ENCODE results near the gene MRPL51. TPM values are rescaled to one million over a fixed set of nuclear protein-coding genes. Genes with fewer than 3 reads are reported as not detected.
A peak's percentile ranks its signal among the peaks of the same experiment; 100 is the strongest.

MRPL51 gene
- total and polyA plus RNA-seq, 2 of the 8 experiments (the other 6 are each of a cell fraction or from before 2014, with no cell fraction given) = 119 to 331 TPM

DNA sequence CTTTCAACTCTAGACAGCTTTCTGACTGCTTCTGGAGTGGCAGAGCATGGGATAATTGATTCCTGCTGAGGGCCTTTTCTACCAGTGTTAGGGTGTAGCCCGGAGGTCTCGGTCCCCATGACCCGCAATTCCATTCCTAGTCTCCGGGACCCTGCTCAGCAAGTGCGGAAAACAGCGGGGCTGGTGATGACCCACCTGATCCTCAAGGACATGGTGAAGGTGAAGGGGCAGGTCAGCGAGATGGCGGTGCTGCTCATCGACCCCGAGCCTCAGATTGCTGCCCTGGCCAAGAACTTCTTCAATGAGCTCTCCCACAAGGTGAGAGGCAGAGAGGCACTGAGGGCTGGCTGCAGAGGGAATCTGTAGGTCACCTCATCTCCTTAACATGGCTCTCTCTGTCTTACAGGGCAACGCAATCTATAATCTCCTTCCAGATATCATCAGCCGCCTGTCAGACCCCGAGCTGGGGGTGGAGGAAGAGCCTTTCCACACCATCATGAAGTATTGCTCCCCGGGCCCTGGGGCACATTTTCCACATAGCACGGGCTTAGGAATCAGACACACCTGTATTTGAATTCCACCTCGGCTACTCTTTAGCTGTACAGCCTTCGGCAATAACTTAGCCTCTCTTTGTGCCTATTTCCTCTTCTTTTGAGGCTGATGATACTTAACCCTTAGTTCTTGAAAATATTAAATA is 35.6 kb upstream of the MRPL51 start:
- Histone ChIP-seq H2AFZ (ENCODE audit: low read length) (no peak overlapping the region), H2AK5ac (ENCODE audit: low read depth, low read length) (no peak overlapping the region), H4K20me1 (replicated peaks in 1 of 2; ENCODE audit: control insufficient read depth in 1 of 2, insufficient read depth in 2 of 2, low read length in 2 of 2) (peaks cover 3 to 7% of the 10 kb centered on the region in 2 experiments), H3K14ac (ENCODE audit: insufficient read length) (no peak overlapping the region), H3K9ac (replicated peaks in 1 of 4; ENCODE audit: extremely low read depth in 1 of 4, low read depth in 3 of 4, low read length in 3 of 4) (no peak overlapping the region), H2BK15ac (ENCODE audit: low read length) (no peak overlapping the region), H3K27ac (ENCODE audit: low read depth, low read length) (0 out of 2 replicates have a peak overlapping the region, but pooled peaks have one; percentile 18), H3K36me3 (ENCODE audit: control insufficient read depth in 2 of 4, insufficient read depth in 4 of 4, low read length in 3 of 4) (peaks cover 60 to 79% (median 72%) of the 10 kb centered on the region in 4 experiments), H3K23me2 (ENCODE audit: low read depth, low read length) (peaks cover 11% of the 10 kb centered on the region), H4K91ac (replicated peaks; ENCODE audit: insufficient read length, low read length) (no peak overlapping the region), H3K18ac (ENCODE audit: extremely low read depth, low read length) (no peak overlapping the region), H3K79me1 (ENCODE audit: low read depth, low read length) (no peaks in the 10 kb centered on the region), H4K5ac (ENCODE audit: insufficient read length, low read depth, low read length) (no peak overlapping the region), H2BK120ac (replicated peaks; ENCODE audit: low read depth, low read length) (no peak overlapping the region), H3K4me3 (ENCODE audit: extremely low read depth in 1 of 4, insufficient read depth in 2 of 4, low read depth in 3 of 4, low read length in 4 of 4) (no peak overlapping the region), H4K8ac (ENCODE audit: extremely low read depth, insufficient read depth, low read length) (no peak overlapping the region), H2BK12ac (ENCODE audit: low read depth, low read length) (0 out of 2 replicates have a peak overlapping the region, but pooled peaks have one; percentile 39), H3K27me3 (replicated peaks in 1 of 4; ENCODE audit: control insufficient read depth in 3 of 4, extremely low read depth in 1 of 4, insufficient read depth in 3 of 4, low read length in 3 of 4) (no peaks in the 10 kb centered on the region), H3K56ac (replicated peaks; ENCODE audit: insufficient read length, low read depth, low read length) (no peak overlapping the region), H3K4me2 (ENCODE audit: insufficient read depth in 1 of 2, low read depth in 2 of 2, low read length in 2 of 2) (no peak overlapping the region), H3K4me1 (replicated peaks in 1 of 4; ENCODE audit: control insufficient read depth in 3 of 4, insufficient read depth in 4 of 4, low read length in 3 of 4) (peaks cover 0 to 14% (median 12%) of the 10 kb centered on the region in 4 experiments; a peak in 5 of 7 replicates), H3K4ac (replicated peaks; ENCODE audit: insufficient read length, low read depth, low read length) (no peak overlapping the region), H2BK20ac (ENCODE audit: low read length) (no peak overlapping the region), H2BK5ac (ENCODE audit: low read depth, low read length) (peak overlapping the region; percentile 78; the same call in 1 of the 2 replicates), H3K23ac (ENCODE audit: insufficient read length) (no peak overlapping the region), H3K79me2 (ENCODE audit: control insufficient read depth in 1 of 2, insufficient read depth in 2 of 2, low read length in 2 of 2) (peaks cover 0 to 7% of the 10 kb centered on the region in 2 experiments; a peak in 1 of 4 replicates), H3K9me3 (ENCODE audit: insufficient read depth in 2 of 2, low read depth in 1 of 2, low read length in 1 of 2) (no peaks in the 10 kb centered on the region)
- no peak for TF ChIP-seq POLR2AphosphoS5 (IDR thresholded peaks at IDR 0.05; ENCODE audit: low read depth, low read length)
- TF ChIP-seq, protein P1, sequence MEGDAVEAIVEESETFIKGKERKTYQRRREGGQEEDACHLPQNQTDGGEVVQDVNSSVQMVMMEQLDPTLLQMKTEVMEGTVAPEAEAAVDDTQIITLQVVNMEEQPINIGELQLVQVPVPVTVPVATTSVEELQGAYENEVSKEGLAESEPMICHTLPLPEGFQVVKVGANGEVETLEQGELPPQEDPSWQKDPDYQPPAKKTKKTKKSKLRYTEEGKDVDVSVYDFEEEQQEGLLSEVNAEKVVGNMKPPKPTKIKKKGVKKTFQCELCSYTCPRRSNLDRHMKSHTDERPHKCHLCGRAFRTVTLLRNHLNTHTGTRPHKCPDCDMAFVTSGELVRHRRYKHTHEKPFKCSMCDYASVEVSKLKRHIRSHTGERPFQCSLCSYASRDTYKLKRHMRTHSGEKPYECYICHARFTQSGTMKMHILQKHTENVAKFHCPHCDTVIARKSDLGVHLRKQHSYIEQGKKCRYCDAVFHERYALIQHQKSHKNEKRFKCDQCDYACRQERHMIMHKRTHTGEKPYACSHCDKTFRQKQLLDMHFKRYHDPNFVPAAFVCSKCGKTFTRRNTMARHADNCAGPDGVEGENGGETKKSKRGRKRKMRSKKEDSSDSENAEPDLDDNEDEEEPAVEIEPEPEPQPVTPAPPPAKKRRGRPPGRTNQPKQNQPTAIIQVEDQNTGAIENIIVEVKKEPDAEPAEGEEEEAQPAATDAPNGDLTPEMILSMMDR (IDR thresholded peaks at IDR 0.05; ENCODE audit: control extremely low read depth in 1 of 3, insufficient read depth in 1 of 3, low read depth in 1 of 3, low read length in 3 of 3) = peak in 1 of 3 experiments; percentile 18; a peak in 1 of 4 replicates
- WGBS, 2 experiments (ENCODE audit: extremely low coverage in 1 of 2, insufficient coverage in 1 of 2, insufficient read length in 1 of 2, insufficient replicate concordance in 2 of 2, low coverage in 1 of 2, low lambda C conversion rate in 2 of 2, missing lambda C conversion rate in 1 of 2) = 85% methylated on average over 17 of the region's 17 CpGs; no CpG with 5 or more reads in 1 of the 2 experiments
- DNase-seq (ENCODE audit: low read depth in 1 of 2, low spot score in 2 of 2) (no peak), FAIRE-seq (no peak)
- ChIA-PET CTCF (ENCODE audit: partially characterized antibody) (interaction anchor here (0.7 to 4.7 kb wide), 8 partner anchors 11 to 104 kb away, joined by 3 to 38 read pairs (median 4); no protein-coding TSS in a partner anchor), POLR2A (ENCODE audit: partially characterized antibody) (interaction anchor here (0.6 to 14.8 kb wide), 11 partner anchors 9 to 198 kb away, joined by 3 to 188 read pairs (median 5); partner anchors contain the start of genes GAPDH, IFFO1 and NOP2)

Data from H1 (cell line).